IMR-90 (cell line): ENCODE measurements around the gene ADGRG3. TPM values are rescaled to one million over a fixed set of nuclear protein-coding genes. Genes with fewer than 3 reads are reported as not detected.

ENCODE experiments used
- ATAC-seq: fragments of 200-7000 bp; cut with Tn5 transposase; 2 replicates; pipeline ENCODE4 v1.9.1; 2020; ENCODE audit warnings: low read depth, mild to moderate bottlenecking, moderate library complexity
- BruUV-seq: library from RNA; stranded (reverse); fragments of 400-500 nt; replicated peaks from 2 replicates; lab custom pipeline; 2021; lab: Mats Ljungman, UMichigan
- CTCF ChIA-PET: fragments of 300-600 bp; formaldehyde crosslinking; extraction: SDS; loops from one replicate; lab custom pipeline; 2021; ENCODE audit warnings: antibody characterized with exemption; lab: Yijun Ruan, JAX
- POLR2A ChIA-PET: fragments of 300-600 bp; sonication (Branson Sonifier 250); formaldehyde crosslinking; loops from one replicate; lab custom pipeline; 2022; ENCODE audit warnings: antibody characterized with exemption; ENCODE audit not compliant: unreplicated experiment; lab: Charles Lee
- DNase-seq: peaks from one replicate; pipeline ENCODE4 v3.0.0; 2013
- H2AFZ ChIP-seq: replicated peaks from 2 replicates; pipeline ENCODE3; 2013; ENCODE audit warnings: low read length, mild to moderate bottlenecking; ENCODE audit not compliant: poor library complexity
- H2AK5ac ChIP-seq: 2 replicates; pipeline ENCODE4 v1.6.1; 2013; ENCODE audit warnings: low read depth, low read length, inconsistent platforms
- H2AK9ac ChIP-seq: replicated peaks from 2 replicates; pipeline ENCODE3; 2013; ENCODE audit warnings: mild to moderate bottlenecking, low read depth, low read length, moderate library complexity; ENCODE audit not compliant: poor library complexity
- H2BK120ac ChIP-seq: 2 replicates; pipeline ENCODE4 v1.6.1; 2013; ENCODE audit warnings: low read depth, low read length, inconsistent platforms
- H2BK15ac ChIP-seq: 3 replicates; pipeline ENCODE4 v1.6.1; 2013; ENCODE audit warnings: low read depth, low read length, inconsistent platforms
- H2BK20ac ChIP-seq: 2 replicates; pipeline ENCODE4 v1.6.1; 2013; ENCODE audit warnings: low read depth, mild to moderate bottlenecking, inconsistent platforms, low read length, moderate library complexity
- H2BK5ac ChIP-seq: 2 replicates; pipeline ENCODE4 v1.6.1; 2013; ENCODE audit warnings: mild to moderate bottlenecking, low read depth, low read length, inconsistent platforms; ENCODE audit not compliant: poor library complexity, severe bottlenecking
- H3K14ac ChIP-seq: replicated peaks from 2 replicates; pipeline ENCODE4 v1.6.1; 2013; ENCODE audit warnings: low read depth, low read length, inconsistent platforms
- H3K18ac ChIP-seq: 2 replicates; pipeline ENCODE4 v1.6.1; 2013; ENCODE audit warnings: low read depth, low read length, control low read depth
- H3K23ac ChIP-seq: 2 replicates; pipeline ENCODE4 v1.6.1; 2013; ENCODE audit warnings: low read depth, low read length, inconsistent platforms
- H3K27ac ChIP-seq: 2 replicates; pipeline ENCODE4 v1.5.1; 2013; ENCODE audit warnings: mild to moderate bottlenecking, control low read depth, low read length; ENCODE audit not compliant: insufficient read depth
- H3K27me3 ChIP-seq: 2 replicates; pipeline ENCODE4 v1.6.1; 2013; ENCODE audit warnings: low read length; ENCODE audit not compliant: control insufficient read depth, insufficient read depth
- H3K36me3 ChIP-seq: 2 replicates; pipeline ENCODE4 v1.6.1; 2013; ENCODE audit warnings: low read length, mixed read lengths; ENCODE audit not compliant: control insufficient read depth, insufficient read depth
- H3K4ac ChIP-seq: 2 replicates; pipeline ENCODE4 v1.6.1; 2013; ENCODE audit warnings: low read depth, low read length, inconsistent platforms
- H3K4me1 ChIP-seq: 2 replicates; pipeline ENCODE4 v1.6.1; 2013; ENCODE audit warnings: low read length, mixed read lengths; ENCODE audit not compliant: control insufficient read depth, insufficient read depth
- H3K4me2 ChIP-seq: 2 replicates; pipeline ENCODE4 v1.6.1; 2013; ENCODE audit warnings: low read depth, mild to moderate bottlenecking, control low read depth, low read length, moderate library complexity
- H3K4me3 ChIP-seq: 2 replicates; pipeline ENCODE4 v1.5.1; 2013; ENCODE audit warnings: low read depth, mild to moderate bottlenecking, control low read depth, low read length, moderate library complexity; ENCODE audit not compliant: insufficient read depth
- H3K56ac ChIP-seq: 2 replicates; pipeline ENCODE4 v1.6.1; 2013; ENCODE audit warnings: low read length, inconsistent platforms; ENCODE audit not compliant: insufficient read depth; ENCODE audit errors: extremely low read depth
- H3K79me1 ChIP-seq, 2 experiments: 2 replicates each; pipeline ENCODE4 v1.6.1; 2013; ENCODE audit warnings: low read length in 2 of 2, inconsistent platforms in 1 of 2, low read depth in 1 of 2
- H3K9ac ChIP-seq: 2 replicates; pipeline ENCODE4 v1.6.1; 2013; ENCODE audit warnings: low read depth, low read length, control low read depth
- H3K9me1 ChIP-seq: 2 replicates; pipeline ENCODE4 v1.6.1; 2013; ENCODE audit warnings: low read length, inconsistent platforms; ENCODE audit not compliant: insufficient read depth
- H3K9me3 ChIP-seq: 2 replicates; pipeline ENCODE4 v1.6.1; 2013; ENCODE audit warnings: low read length; ENCODE audit not compliant: control insufficient read depth, insufficient read depth
- H4K20me1 ChIP-seq: 2 replicates; pipeline ENCODE4 v1.6.1; 2013; ENCODE audit warnings: low read length, inconsistent platforms; ENCODE audit not compliant: insufficient read depth
- H4K5ac ChIP-seq: 2 replicates; pipeline ENCODE4 v1.6.1; 2013; ENCODE audit warnings: mild to moderate bottlenecking, low read depth, low read length, control low read depth
- H4K8ac ChIP-seq, 2 experiments: 2 replicates each; pipeline ENCODE4 v1.6.1; 2013; ENCODE audit warnings: low read depth in 2 of 2, low read length in 2 of 2, control low read depth in 1 of 2, inconsistent platforms in 1 of 2
- H4K91ac ChIP-seq: 2 replicates; pipeline ENCODE4 v1.6.1; 2013; ENCODE audit warnings: low read depth, low read length, inconsistent platforms; ENCODE audit not compliant: insufficient read depth
- BHLHE40 ChIP-seq: fragments of 150-350 bp; IDR thresholded peaks from 2 replicates; pipeline ENCODE4 v1.6.1; 2016; ENCODE audit warnings: mild to moderate bottlenecking, low read depth, low read length
- CEBPB ChIP-seq: IDR thresholded peaks from 2 replicates; pipeline ENCODE4 v1.6.1; 2012; ENCODE audit warnings: low read depth, low read length, improper control_type of control experiment
- CHD1 ChIP-seq: IDR thresholded peaks from 2 replicates; pipeline ENCODE4 v1.6.1; 2012; ENCODE audit warnings: low read depth, low read length, improper control_type of control experiment
- CTCF ChIP-seq: conservative IDR thresholded peaks from 2 replicates; pipeline ENCODE4 v1.5.1; 2012; ENCODE audit warnings: mild to moderate bottlenecking, low read depth, low read length, improper control_type of control experiment
- MAFK ChIP-seq: IDR thresholded peaks from 2 replicates; pipeline ENCODE4 v1.6.1; 2012; ENCODE audit warnings: low read depth, low read length, improper control_type of control experiment
- MAZ ChIP-seq: IDR thresholded peaks from 2 replicates; pipeline ENCODE4 v1.6.1; 2012; ENCODE audit warnings: low read depth, mild to moderate bottlenecking, low read length, improper control_type of control experiment, moderate library complexity, borderline replicate concordance
- MXI1 ChIP-seq: IDR thresholded peaks from 2 replicates; pipeline ENCODE4 v1.6.1; 2012; ENCODE audit warnings: low read depth, mild to moderate bottlenecking, low read length, moderate library complexity, borderline replicate concordance
- NFE2L2 ChIP-seq: fragments of 150-350 bp; IDR thresholded peaks from 2 replicates; pipeline ENCODE4 v1.6.1; 2016; ENCODE audit warnings: low read depth, mild to moderate bottlenecking, low read length
- POLR2A ChIP-seq: IDR thresholded peaks from 2 replicates; pipeline ENCODE4 v1.6.1; 2012; ENCODE audit warnings: mild to moderate bottlenecking, low read depth, low read length
- RAD21 ChIP-seq: IDR thresholded peaks from 2 replicates; pipeline ENCODE4 v1.6.1; 2012; ENCODE audit warnings: low read length, improper control_type of control experiment
- RCOR1 ChIP-seq: IDR thresholded peaks from 2 replicates; pipeline ENCODE4 v1.6.1; 2012; ENCODE audit warnings: mild to moderate bottlenecking, low read length, improper control_type of control experiment; ENCODE audit not compliant: insufficient replicate concordance
- RFX5 ChIP-seq: IDR thresholded peaks from 2 replicates; pipeline ENCODE4 v1.8.0; 2012; ENCODE audit warnings: low read depth, mild to moderate bottlenecking, low read length, moderate library complexity
- SMC3 ChIP-seq: fragments of 150-350 bp; IDR thresholded peaks from 2 replicates; pipeline ENCODE4 v1.6.1; 2016; ENCODE audit warnings: low read depth, mild to moderate bottlenecking, antibody characterized with exemption, low read length, moderate library complexity
- WGBS, 2 experiments: methylation state at CpG; one replicate each; pipeline versions ENCODE4 v1.1.5 to v1.1.7; 2013; ENCODE audit warnings: missing lambda C conversion rate in 2 of 2; ENCODE audit not compliant: insufficient read length in 1 of 2; ENCODE audit errors: extremely low coverage in 2 of 2; 5-methylcytosine and 5-hydroxymethylcytosine counted together
- dilution Hi-C: fragments of 300-500 bp; cut with HindIII; formaldehyde crosslinking; loops from one replicate; pipeline ENCODE4 v1.14.3; 2018; ENCODE audit warnings: low sequenced_read_pairs; ENCODE audit not compliant: unreplicated experiment
- in situ Hi-C: fragments of 300-500 bp; cut with MboI; formaldehyde crosslinking; loops from 3 replicates; pipeline ENCODE4 v1.14.3; 2019; ENCODE audit warnings: low sequenced_read_pairs, inconsistent platforms, mixed read lengths
- intact Hi-C: fragments of 100-400 bp; cut with micrococcal nuclease; formaldehyde crosslinking; loops from 2 replicates; pipeline ENCODE4 v1.10.0; 2022
- polyA plus RNA-seq, 3 experiments: library from polyadenylated mRNA; depleted of rRNA; stranded (reverse); fragments of >200 nt; gene quantifications; 2 replicates each; pipeline ENCODE4 v1.2.3, GENCODE V29; 2012; ENCODE audit warnings: low replicate concordance in 1 of 3
- total RNA-seq: library from RNA; depleted of rRNA; stranded (reverse); fragments of >200 nt; gene quantifications from 2 replicates; pipeline ENCODE4 v1.2.3, GENCODE V29; 2012
- TF ChIP-seq, protein P1 (sequence below): fragments of 150-350 bp; IDR thresholded peaks from 2 replicates; pipeline ENCODE4 v1.6.1; 2017; ENCODE audit warnings: mild to moderate bottlenecking, antibody characterized with exemption, low read length, low read depth
- TF ChIP-seq, protein P2 (sequence below): fragments of 150-350 bp; IDR thresholded peaks from 2 replicates; pipeline ENCODE4 v1.6.1; 2016; ENCODE audit warnings: low read depth, mild to moderate bottlenecking, low read length, moderate library complexity, borderline replicate concordance

ADGRG3 gene
- total and polyA plus RNA-seq, 2 of the 4 experiments (the other 2 are of a cell fraction), result not detected

DNA sequence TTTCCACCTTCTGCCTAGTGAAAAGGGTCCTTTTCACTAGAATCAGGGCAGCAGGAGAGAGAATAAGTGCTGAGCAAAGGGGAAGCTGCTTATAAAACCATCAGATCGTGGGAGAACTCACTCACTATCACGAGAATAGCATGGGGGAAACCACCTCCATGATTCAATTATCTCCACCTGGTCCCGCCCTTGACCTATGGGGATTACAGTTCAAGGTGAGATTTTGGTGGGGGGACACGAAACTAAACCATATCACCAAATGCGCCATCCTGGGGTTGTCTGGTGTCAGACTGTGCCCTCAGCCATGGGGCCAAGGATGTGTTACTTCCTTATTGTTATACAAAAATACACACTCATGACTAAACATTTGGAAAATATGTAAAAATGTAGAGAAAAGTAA, 57.0 kb downstream of the ADGRG3 start:
- Histone ChIP-seq H3K9me3 (no peaks in the 10 kb centered on the region), H3K36me3 (no peaks in the 10 kb centered on the region), H3K9me1 (no peaks in the 10 kb centered on the region), H4K5ac (no peak overlapping the region), H3K18ac (no peak overlapping the region), H4K91ac (no peak overlapping the region), H2BK5ac (no peak overlapping the region), H2AFZ (no peak overlapping the region), H3K4me2 (no peak overlapping the region), H3K27me3 (peaks cover 8% of the 10 kb centered on the region), H2BK20ac (no peak overlapping the region), H3K56ac (no peak overlapping the region), H3K27ac (no peak overlapping the region), H3K4me1 (no peaks in the 10 kb centered on the region), H2AK9ac (no peak overlapping the region), H3K79me1 (no peaks in the 10 kb centered on the region), H4K8ac (no peak overlapping the region), H2BK15ac (no peak overlapping the region), H3K4me3 (no peak overlapping the region), H2BK120ac (no peak overlapping the region), H3K4ac (no peak overlapping the region), H3K23ac (no peak overlapping the region), H3K14ac (no peak overlapping the region), H4K20me1 (no peaks in the 10 kb centered on the region), H3K9ac (no peak overlapping the region), H2AK5ac (no peak overlapping the region)
- no CpG with 5 or more reads among the region's 5 CpGs for WGBS, 2 experiments
- DNase-seq (no peak), ATAC-seq (no peak)
- intact Hi-C loops (no loop called here), dilution Hi-C loops (no loop called here), in situ Hi-C loops (no loop called here)
- no TSS peak for BruUV-seq
- CTCF ChIA-PET, result no interaction called here
- POLR2A ChIA-PET, result no interaction called here
- TF ChIP-seq RAD21 (no peak), RCOR1 (no peak), MAZ (no peak), MAFK (no peak), NFE2L2 (no peak), BHLHE40 (no peak), RFX5 (no peak), CEBPB (no peak), POLR2A (no peak), SMC3 (no peak), MXI1 (no peak), CTCF (no peak), CHD1 (no peak)
- TF ChIP-seq, protein P1, sequence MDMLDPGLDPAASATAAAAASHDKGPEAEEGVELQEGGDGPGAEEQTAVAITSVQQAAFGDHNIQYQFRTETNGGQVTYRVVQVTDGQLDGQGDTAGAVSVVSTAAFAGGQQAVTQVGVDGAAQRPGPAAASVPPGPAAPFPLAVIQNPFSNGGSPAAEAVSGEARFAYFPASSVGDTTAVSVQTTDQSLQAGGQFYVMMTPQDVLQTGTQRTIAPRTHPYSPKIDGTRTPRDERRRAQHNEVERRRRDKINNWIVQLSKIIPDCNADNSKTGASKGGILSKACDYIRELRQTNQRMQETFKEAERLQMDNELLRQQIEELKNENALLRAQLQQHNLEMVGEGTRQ, result no peak
- TF ChIP-seq, protein P2, sequence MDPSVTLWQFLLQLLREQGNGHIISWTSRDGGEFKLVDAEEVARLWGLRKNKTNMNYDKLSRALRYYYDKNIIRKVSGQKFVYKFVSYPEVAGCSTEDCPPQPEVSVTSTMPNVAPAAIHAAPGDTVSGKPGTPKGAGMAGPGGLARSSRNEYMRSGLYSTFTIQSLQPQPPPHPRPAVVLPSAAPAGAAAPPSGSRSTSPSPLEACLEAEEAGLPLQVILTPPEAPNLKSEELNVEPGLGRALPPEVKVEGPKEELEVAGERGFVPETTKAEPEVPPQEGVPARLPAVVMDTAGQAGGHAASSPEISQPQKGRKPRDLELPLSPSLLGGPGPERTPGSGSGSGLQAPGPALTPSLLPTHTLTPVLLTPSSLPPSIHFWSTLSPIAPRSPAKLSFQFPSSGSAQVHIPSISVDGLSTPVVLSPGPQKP, result no peak
